Measurements from ENCODE around the gene SURF1. TPM values are rescaled to one million over a fixed set of nuclear protein-coding genes. Genes with fewer than 3 reads are reported as not detected.
A peak's percentile ranks its signal among the peaks of the same experiment; 100 is the strongest.
"Not testable (repeated sequence)": the region's sequence is repeated elsewhere in the genome, so short reads cannot be mapped to it uniquely, and the experiment has no call there.

The SURF1 gene
- total RNA-seq, 1 donor from 2014 or later = 31.3 TPM

GRCh38 chr9:133396952-133397351, 40.7 kb upstream of the SURF1 start:
- H3K9me3 Mint-ChIP-seq (ENCODE audit: low read depth) = no peaks in the 10 kb centered on the region
- no peak overlapping the region for H3K27ac Mint-ChIP-seq (ENCODE audit: unreplicated experiment)
- peak; percentile 59 for TF ChIP-seq CTCF (IDR thresholded peaks at IDR 0.05)
- no peak overlapping the region for H3K4me3 Mint-ChIP-seq (ENCODE audit: unreplicated experiment)
- no peaks in the 10 kb centered on the region for H3K4me1 Mint-ChIP-seq (ENCODE audit: low read depth)
- H3K36me3 Mint-ChIP-seq (ENCODE audit: low read depth) = no peaks in the 10 kb centered on the region
- no peak for DNase-seq (ENCODE audit: low spot score)
- H3K27me3 Mint-ChIP-seq (ENCODE audit: low read depth) = peaks cover 16% of the 10 kb centered on the region

GRCh38 chr9:133394687-133395271, 38.5 kb upstream of the SURF1 start:
- H3K27ac Mint-ChIP-seq (ENCODE audit: unreplicated experiment) = no peak overlapping the region
- H3K36me3 Mint-ChIP-seq (ENCODE audit: low read depth) = no peaks in the 10 kb centered on the region
- no peak for DNase-seq (ENCODE audit: low spot score)
- H3K9me3 Mint-ChIP-seq (ENCODE audit: low read depth) = no peaks in the 10 kb centered on the region
- no peaks in the 10 kb centered on the region for H3K4me1 Mint-ChIP-seq (ENCODE audit: low read depth)
- H3K4me3 Mint-ChIP-seq (ENCODE audit: unreplicated experiment) = no peak overlapping the region
- H3K27me3 Mint-ChIP-seq (ENCODE audit: low read depth) = peaks cover 17% of the 10 kb centered on the region
- no peak for TF ChIP-seq CTCF (IDR thresholded peaks at IDR 0.05)

- DNase-seq (ENCODE audit: low spot score) = no peak
- no peak for TF ChIP-seq CTCF (IDR thresholded peaks at IDR 0.05)
- H3K4me3 Mint-ChIP-seq (ENCODE audit: unreplicated experiment) = no peak overlapping the region
- no peak overlapping the region for H3K27ac Mint-ChIP-seq (ENCODE audit: unreplicated experiment)
- H3K36me3 Mint-ChIP-seq (ENCODE audit: low read depth) = no peaks in the 10 kb centered on the region
- H3K9me3 Mint-ChIP-seq (ENCODE audit: low read depth) = no peaks in the 10 kb centered on the region
- no peaks in the 10 kb centered on the region for H3K4me1 Mint-ChIP-seq (ENCODE audit: low read depth)
- peaks cover 14% of the 10 kb centered on the region for H3K27me3 Mint-ChIP-seq (ENCODE audit: low read depth)
Measured at GRCh38 chr9:133393399-133393798, 37.1 kb upstream of the SURF1 start.

- not testable (repeated sequence) for H3K9me3 Mint-ChIP-seq (ENCODE audit: low read depth); DNase-seq (ENCODE audit: low spot score); H3K4me1 Mint-ChIP-seq (ENCODE audit: low read depth); H3K4me3 Mint-ChIP-seq (ENCODE audit: unreplicated experiment); H3K36me3 Mint-ChIP-seq (ENCODE audit: low read depth); H3K27ac Mint-ChIP-seq (ENCODE audit: unreplicated experiment); H3K27me3 Mint-ChIP-seq (ENCODE audit: low read depth)
Measured at GRCh38 chr9:133392308-133392707, 36.0 kb upstream of the SURF1 start.

- not testable (repeated sequence) for H3K4me3 Mint-ChIP-seq (ENCODE audit: unreplicated experiment); H3K27me3 Mint-ChIP-seq (ENCODE audit: low read depth); H3K27ac Mint-ChIP-seq (ENCODE audit: unreplicated experiment); DNase-seq (ENCODE audit: low spot score); H3K36me3 Mint-ChIP-seq (ENCODE audit: low read depth); H3K9me3 Mint-ChIP-seq (ENCODE audit: low read depth); H3K4me1 Mint-ChIP-seq (ENCODE audit: low read depth)
Measured at GRCh38 chr9:133391449-133391848, 35.2 kb upstream of the SURF1 start.

GRCh38 chr9:133390713-133391112, 34.4 kb upstream of the SURF1 start:
- Mint-ChIP-seq H3K36me3 (ENCODE audit: low read depth) (no peaks in the 10 kb centered on the region), H3K4me1 (ENCODE audit: low read depth) (no peaks in the 10 kb centered on the region), H3K27me3 (ENCODE audit: low read depth) (peaks cover 6% of the 10 kb centered on the region), H3K27ac (ENCODE audit: unreplicated experiment) (no peak overlapping the region), H3K4me3 (ENCODE audit: unreplicated experiment) (no peak overlapping the region), H3K9me3 (ENCODE audit: low read depth) (no peaks in the 10 kb centered on the region)
- no peak for DNase-seq (ENCODE audit: low spot score)
- no peak for TF ChIP-seq CTCF (IDR thresholded peaks at IDR 0.05)

All from chondrocyte (in vitro differentiated cells).